Aorta (tissue), 5 donors: ENCODE results near the gene APEH. TPM values are rescaled to one million over a fixed set of nuclear protein-coding genes. Genes with fewer than 3 reads are reported as not detected.

Experiments
- ATAC-seq: fragments of 200-7000 bp; cut with Tn5 transposase; one replicate; pipeline ENCODE4 v1.9.1; 2022; ENCODE audit warnings: moderate library complexity; ENCODE audit not compliant: low FRiP score
- DNase-seq, 2 donors: peaks; one replicate each; pipeline ENCODE4 v3.0.0-alpha.2; 2020
- H3K27ac ChIP-seq, 2 donors: one replicate each; pipeline ENCODE4 v1.5.1; 2013; ENCODE audit warnings: low read length in 2 of 2, mild to moderate bottlenecking in 2 of 2, moderate library complexity in 2 of 2, control low read depth in 1 of 2, inconsistent platforms in 1 of 2, low read depth in 1 of 2
- H3K27me3 ChIP-seq, 2 donors: one replicate each; pipeline ENCODE4 v1.6.1; 2013; ENCODE audit warnings: control low read depth in 1 of 2, low read length in 1 of 2, mild to moderate bottlenecking in 1 of 2, moderate library complexity in 1 of 2; ENCODE audit not compliant: insufficient read depth in 2 of 2, control insufficient read depth in 1 of 2
- H3K36me3 ChIP-seq, 2 donors: one replicate each; pipeline ENCODE4 v1.6.1; 2013; ENCODE audit warnings: control low read depth in 1 of 2, low read length in 1 of 2, mild to moderate bottlenecking in 1 of 2; ENCODE audit not compliant: insufficient read depth in 2 of 2, control insufficient read depth in 1 of 2
- H3K4me1 ChIP-seq, 2 donors: one replicate each; pipeline ENCODE4 v1.6.1; 2013; ENCODE audit warnings: low read length in 2 of 2, control low read depth in 1 of 2, mild to moderate bottlenecking in 1 of 2, moderate library complexity in 1 of 2; ENCODE audit not compliant: insufficient read depth in 2 of 2, control insufficient read depth in 1 of 2
- H3K4me3 ChIP-seq, 2 donors: one replicate each; pipeline ENCODE4 v1.5.1; 2013; ENCODE audit warnings: low read length in 2 of 2, control low read depth in 1 of 2, mild to moderate bottlenecking in 1 of 2
- H3K9me3 ChIP-seq: one replicate; pipeline ENCODE4 v1.6.1; 2013; ENCODE audit warnings: mild to moderate bottlenecking, low read length; ENCODE audit not compliant: control insufficient read depth
- whole genome bisulfite sequencing, 2 donors: extraction: QIAGEN DNeasy Blood & Tissue Kit; methylation state at CpG; one replicate each; pipeline ENCODE4 v1.1.7; 2013; 5-methylcytosine and 5-hydroxymethylcytosine counted together
- intact Hi-C, 2 donors: fragments of 100-400 bp; cut with DNase I; formaldehyde crosslinking; loops; one replicate each; pipeline versions ENCODE4 v1.14.2 to v1.15.0; 2022
- polyA plus RNA-seq, 2 donors: library from polyadenylated mRNA; stranded (reverse); fragments of 200-250 nt; gene quantifications; one replicate each; pipeline ENCODE4 v1.2.3, GENCODE V29; 2013
- total RNA-seq, 2 donors: library from RNA; stranded (reverse); fragmentation: NEBNext Ultra II Directional; extraction: Animal tissue kit (Norgen Biotek cat#: 25700); gene quantifications; one replicate each; pipeline ENCODE4 v1.2.1, GENCODE V29; 2021
- donor health status: healthy with polysubstance abuse.
- donor health status: Bipolar disorder and iron deficiency.
- donor health status: DM: no; HTN: no; CAD: no.
- donor health status: DM: no; HTN: no; CAD: no.
- donor health status: DM: yes; HTN: yes; CAD: no.

Gene APEH
- total and polyA plus RNA-seq, 4 donors, result 30.3 to 53.6 (median 49.4) TPM

- no peaks in the 10 kb centered on the region for H3K9me3 ChIP-seq
- DNase-seq, result no peak
- no peaks in the 10 kb centered on the region for H3K4me1 ChIP-seq
- no peaks in the 10 kb centered on the region for H3K27me3 ChIP-seq
- WGBS, 2 donors, result 81 to 87% methylated on average over 3 of the region's 3 CpGs
- intact Hi-C loops, result no loop called here
- H3K27ac ChIP-seq, result no peak overlapping the region
- no peaks in the 10 kb centered on the region for H3K36me3 ChIP-seq
- no peak for ATAC-seq
- no peak overlapping the region for H3K4me3 ChIP-seq
These were observed 27.9 kb upstream of the APEH start for GRCh38 chr3:49646236-49646635.

DNA sequence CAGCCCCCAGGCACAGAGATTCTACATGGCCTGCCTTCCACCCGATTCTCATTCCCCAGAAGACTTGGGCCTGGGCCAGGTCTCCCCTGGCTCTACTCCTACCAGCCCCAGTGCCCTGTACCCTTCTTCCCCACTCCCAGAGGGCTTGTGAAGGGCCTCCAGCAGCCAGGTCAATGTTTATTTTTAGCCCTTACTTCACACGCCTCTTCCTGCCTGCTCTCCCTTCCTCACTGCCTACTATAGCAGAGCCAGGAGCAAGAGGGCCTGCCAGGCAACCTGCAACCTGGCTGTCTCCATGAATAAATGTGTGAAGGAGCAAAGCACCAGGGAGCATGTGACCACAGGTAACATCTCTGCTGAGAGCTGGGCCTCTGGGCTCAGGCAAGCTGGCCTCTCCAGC is 26.4 kb upstream of the APEH start:
- intact Hi-C loops, result no loop called here
- ATAC-seq (no peak), DNase-seq (no peak)
- H3K36me3 ChIP-seq, result no peaks in the 10 kb centered on the region
- WGBS, 2 donors, result 13 to 28% methylated on average over 1 to 2 of the region's 2 CpGs
- no peak overlapping the region for H3K4me3 ChIP-seq
- no peaks in the 10 kb centered on the region for H3K4me1 ChIP-seq
- H3K9me3 ChIP-seq, result no peaks in the 10 kb centered on the region
- H3K27me3 ChIP-seq, result no peaks in the 10 kb centered on the region
- H3K27ac ChIP-seq, result no peak overlapping the region

DNA sequence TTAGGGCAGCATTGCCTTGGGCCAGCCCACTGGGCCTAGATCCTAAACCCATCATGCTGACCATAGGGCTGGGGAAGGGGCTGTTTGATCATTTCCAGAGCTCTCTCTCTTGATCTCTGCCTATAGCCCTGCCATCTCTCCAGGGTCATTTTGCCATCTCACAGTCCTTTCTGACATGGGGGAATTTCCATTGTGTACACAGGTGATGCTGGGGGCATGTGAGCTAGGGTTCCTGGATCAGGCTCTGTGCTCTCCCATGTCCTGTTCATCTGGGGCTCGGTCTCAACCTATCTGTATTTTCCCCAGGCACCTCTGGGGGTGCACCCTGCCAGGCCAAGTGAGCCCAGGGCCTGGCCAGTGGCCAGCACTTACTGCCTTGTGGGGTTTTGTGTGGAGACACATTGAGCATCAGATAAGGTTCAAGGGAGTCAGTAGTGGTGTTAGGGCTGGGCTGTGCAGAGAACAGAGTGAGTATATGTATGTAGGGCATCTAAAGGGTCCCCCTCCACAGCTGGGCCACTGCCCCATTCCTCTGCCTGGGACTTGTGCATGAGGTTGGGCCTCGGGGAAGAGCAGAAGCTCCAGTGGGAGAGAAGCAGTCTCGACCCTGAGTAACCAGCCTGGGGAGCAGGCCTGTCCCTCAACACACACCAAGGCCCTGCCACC is 25.7 kb upstream of the APEH start:
- 71 to 79% methylated on average over 3 of the region's 3 CpGs for WGBS, 2 donors
- no peak for ATAC-seq
- Histone ChIP-seq H3K27me3 (no peaks in the 10 kb centered on the region), H3K4me3 (no peak overlapping the region), H3K9me3 (no peaks in the 10 kb centered on the region), H3K27ac (no peak overlapping the region), H3K36me3 (no peaks in the 10 kb centered on the region), H3K4me1 (no peaks in the 10 kb centered on the region)
- intact Hi-C loops, result no loop called here
- DNase-seq, result no peak

GRCh38 chr3:49649576-49649975 is 24.6 kb upstream of the APEH start:
- Histone ChIP-seq H3K36me3 (no peaks in the 10 kb centered on the region), H3K27me3 (no peaks in the 10 kb centered on the region), H3K27ac (no peak overlapping the region), H3K4me1 (no peaks in the 10 kb centered on the region), H3K4me3 (no peak overlapping the region), H3K9me3 (no peaks in the 10 kb centered on the region)
- DNase-seq (no peak), ATAC-seq (no peak)
- intact Hi-C loops, result no loop called here
- WGBS, 2 donors, result 96 to 100% methylated on average over 1 of the region's 1 CpG

DNA sequence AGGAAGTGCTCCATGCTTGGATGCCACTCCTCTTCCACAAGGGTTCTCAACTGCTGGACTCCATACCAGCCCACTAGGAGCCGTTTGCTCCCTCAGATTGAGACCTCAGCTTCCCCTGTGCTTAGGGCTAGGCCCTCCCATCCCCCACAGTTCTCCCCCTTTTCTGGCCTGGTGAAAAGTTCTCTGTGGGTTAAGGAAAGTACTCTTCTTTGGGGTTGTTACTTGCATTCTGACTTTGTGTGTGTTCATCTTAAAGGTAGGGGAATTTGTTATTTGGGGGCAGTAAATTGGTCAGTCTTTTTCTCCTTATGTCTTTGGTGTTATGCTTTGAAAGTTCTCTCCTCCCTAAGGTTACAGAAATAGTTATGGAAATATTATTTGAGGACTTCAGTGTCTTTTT is 24.0 kb upstream of the APEH start:
- WGBS, 2 donors, result 94 to 100% methylated on average over 1 of the region's 1 CpG
- no peak overlapping the region for H3K4me3 ChIP-seq
- no peaks in the 10 kb centered on the region for H3K4me1 ChIP-seq
- H3K9me3 ChIP-seq, result no peaks in the 10 kb centered on the region
- no peak overlapping the region for H3K27ac ChIP-seq
- DNase-seq (no peak), ATAC-seq (no peak)
- intact Hi-C loops, result no loop called here
- H3K27me3 ChIP-seq, result no peaks in the 10 kb centered on the region
- H3K36me3 ChIP-seq, result no peaks in the 10 kb centered on the region

DNA sequence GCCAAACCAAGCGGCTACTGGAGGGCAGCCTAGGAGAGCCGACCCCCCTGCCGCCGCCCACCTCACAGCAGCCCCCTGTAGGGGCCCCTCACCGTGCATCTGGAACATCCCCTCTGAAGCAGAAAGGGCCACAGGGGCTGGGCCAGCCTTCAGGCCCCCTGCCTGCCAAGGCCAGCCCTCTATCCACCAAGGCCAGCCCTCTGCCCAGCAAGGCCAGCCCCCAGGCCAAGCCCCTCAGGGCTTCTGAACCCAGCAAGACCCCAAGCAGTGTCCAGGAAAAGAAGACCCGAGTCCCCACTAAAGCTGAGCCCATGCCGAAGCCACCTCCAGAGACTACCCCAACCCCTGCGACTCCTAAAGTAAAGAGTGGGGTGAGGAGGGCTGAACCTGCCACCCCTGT is 23.5 kb upstream of the APEH start:
- no peak for ATAC-seq
- Histone ChIP-seq H3K9me3 (no peaks in the 10 kb centered on the region), H3K4me1 (no peaks in the 10 kb centered on the region), H3K36me3 (no peaks in the 10 kb centered on the region), H3K4me3 (no peak overlapping the region), H3K27ac (no peak overlapping the region), H3K27me3 (no peaks in the 10 kb centered on the region)
- intact Hi-C loops, result no loop called here
- WGBS, 2 donors, result 72 to 75% methylated on average over 8 of the region's 8 CpGs
- DNase-seq, result no peak

DNA sequence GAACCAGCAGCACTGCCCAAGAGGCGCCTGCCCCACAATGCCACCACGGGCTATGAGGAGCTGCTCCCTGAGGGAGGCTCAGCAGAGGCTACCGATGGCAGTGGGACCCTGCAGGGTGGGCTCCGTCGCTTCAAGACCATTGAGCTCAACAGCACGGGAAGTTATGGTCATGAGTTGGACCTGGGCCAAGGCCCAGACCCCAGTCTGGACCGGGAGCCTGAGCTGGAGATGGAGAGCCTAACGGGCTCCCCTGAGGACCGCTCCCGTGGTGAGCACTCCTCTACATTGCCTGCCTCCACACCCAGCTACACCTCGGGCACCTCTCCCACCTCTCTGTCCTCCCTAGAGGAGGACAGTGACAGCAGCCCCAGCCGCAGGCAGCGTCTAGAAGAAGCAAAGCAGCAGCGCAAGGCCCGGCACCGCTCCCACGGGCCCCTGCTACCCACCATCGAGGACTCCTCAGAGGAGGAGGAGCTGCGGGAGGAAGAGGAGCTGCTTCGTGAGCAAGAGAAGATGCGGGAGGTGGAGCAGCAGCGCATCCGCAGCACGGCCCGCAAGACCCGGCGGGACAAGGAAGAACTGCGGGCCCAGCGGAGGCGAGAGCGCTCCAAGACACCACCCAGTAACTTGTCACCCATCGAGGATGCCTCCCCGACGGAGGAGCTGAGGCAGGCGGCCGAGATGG is 21.8 kb upstream of the APEH start:
- intact Hi-C loops, result no loop called here
- no peaks in the 10 kb centered on the region for H3K36me3 ChIP-seq
- ATAC-seq, result no peak
- H3K27me3 ChIP-seq, result no peaks in the 10 kb centered on the region
- DNase-seq, result no peak
- H3K27ac ChIP-seq, result no peak overlapping the region
- H3K4me1 ChIP-seq, result no peaks in the 10 kb centered on the region
- 90 to 91% methylated on average over 30 to 36 of the region's 36 CpGs for WGBS, 2 donors
- H3K4me3 ChIP-seq, result no peak overlapping the region
- no peaks in the 10 kb centered on the region for H3K9me3 ChIP-seq

DNA sequence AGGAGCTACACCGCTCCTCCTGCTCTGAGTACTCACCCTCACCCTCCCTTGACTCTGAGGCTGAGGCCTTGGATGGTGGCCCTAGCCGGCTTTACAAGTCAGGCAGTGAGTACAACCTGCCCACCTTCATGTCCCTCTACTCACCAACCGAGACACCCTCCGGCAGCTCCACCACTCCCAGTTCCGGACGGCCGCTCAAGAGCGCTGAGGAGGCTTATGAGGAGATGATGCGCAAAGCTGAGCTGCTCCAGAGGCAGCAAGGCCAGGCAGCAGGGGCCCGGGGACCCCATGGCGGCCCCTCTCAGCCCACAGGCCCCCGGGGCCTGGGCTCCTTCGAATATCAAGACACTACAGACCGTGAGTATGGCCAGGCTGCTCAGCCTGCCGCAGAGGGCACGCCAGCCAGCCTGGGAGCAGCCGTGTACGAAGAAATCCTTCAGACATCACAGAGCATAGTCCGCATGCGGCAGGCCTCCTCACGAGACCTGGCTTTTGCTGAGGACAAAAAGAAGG is 21.2 kb upstream of the APEH start:
- Histone ChIP-seq H3K4me3 (no peak overlapping the region), H3K27ac (no peak overlapping the region), H3K9me3 (no peaks in the 10 kb centered on the region), H3K27me3 (no peaks in the 10 kb centered on the region), H3K36me3 (no peaks in the 10 kb centered on the region), H3K4me1 (no peaks in the 10 kb centered on the region)
- DNase-seq, result no peak
- WGBS, 2 donors, result 88 to 92% methylated on average over 21 of the region's 21 CpGs
- ATAC-seq, result no peak
- intact Hi-C loops, result no loop called here

- intact Hi-C loops, result no loop called here
- ATAC-seq (no peak), DNase-seq (no peak)
- 63 to 70% methylated on average over 8 of the region's 8 CpGs for WGBS, 2 donors
- H3K27ac ChIP-seq, result no peak overlapping the region
- no peaks in the 10 kb centered on the region for H3K9me3 ChIP-seq
- no peaks in the 10 kb centered on the region for H3K36me3 ChIP-seq
- H3K27me3 ChIP-seq, result no peaks in the 10 kb centered on the region
- H3K4me1 ChIP-seq, result no peaks in the 10 kb centered on the region
- H3K4me3 ChIP-seq, result no peak overlapping the region
These were observed 20.5 kb upstream of the APEH start for GRCh38 chr3:49653621-49654020.
